Renal cortical epithelial cell (primary cell): ENCODE results near the gene ADGRD1. TPM values are rescaled to one million over a fixed set of nuclear protein-coding genes. Genes with fewer than 3 reads are reported as not detected.

Source experiments
- DNase-seq: peaks from one replicate; pipeline ENCODE4 v3.0.0-alpha.2; 2011; ENCODE audit warnings: low read depth
- total RNA-seq: library from RNA; depleted of rRNA; stranded (reverse); fragments of >200 nt; gene quantifications from 2 replicates; pipeline ENCODE4 v1.2.3, GENCODE V29; 2014

ADGRD1 gene
- total RNA-seq, 1 donor from 2014 or later = 0.05 TPM

GRCh38 chr12:131135786-131136538 lies 182.3 kb downstream of the ADGRD1 start:
- no peak for DNase-seq

DNA sequence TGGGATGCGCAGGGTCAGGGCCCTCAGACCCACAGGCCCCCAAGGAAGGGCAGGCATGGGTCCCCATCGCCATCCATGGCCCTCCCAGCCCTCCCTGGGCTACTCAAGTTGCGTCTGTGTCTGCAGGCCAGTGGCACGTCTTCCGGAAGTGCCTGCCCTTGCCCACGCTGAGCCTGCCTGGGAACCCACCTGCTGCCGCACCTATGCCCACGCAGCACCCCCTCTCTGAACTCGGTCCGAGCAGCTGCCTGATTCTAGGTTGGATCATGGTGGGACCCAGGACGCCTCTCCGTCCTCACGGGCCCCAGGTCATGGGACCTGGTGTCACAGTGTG lies 182.8 kb downstream of the ADGRD1 start:
- no peak for DNase-seq

- DNase-seq = no peak
These were observed 183.5 kb downstream of the ADGRD1 start for GRCh38 chr12:131137009-131137835.

- DNase-seq = peak; percentile 18
These were observed 184.3 kb downstream of the ADGRD1 start for GRCh38 chr12:131137836-131138637.

DNA sequence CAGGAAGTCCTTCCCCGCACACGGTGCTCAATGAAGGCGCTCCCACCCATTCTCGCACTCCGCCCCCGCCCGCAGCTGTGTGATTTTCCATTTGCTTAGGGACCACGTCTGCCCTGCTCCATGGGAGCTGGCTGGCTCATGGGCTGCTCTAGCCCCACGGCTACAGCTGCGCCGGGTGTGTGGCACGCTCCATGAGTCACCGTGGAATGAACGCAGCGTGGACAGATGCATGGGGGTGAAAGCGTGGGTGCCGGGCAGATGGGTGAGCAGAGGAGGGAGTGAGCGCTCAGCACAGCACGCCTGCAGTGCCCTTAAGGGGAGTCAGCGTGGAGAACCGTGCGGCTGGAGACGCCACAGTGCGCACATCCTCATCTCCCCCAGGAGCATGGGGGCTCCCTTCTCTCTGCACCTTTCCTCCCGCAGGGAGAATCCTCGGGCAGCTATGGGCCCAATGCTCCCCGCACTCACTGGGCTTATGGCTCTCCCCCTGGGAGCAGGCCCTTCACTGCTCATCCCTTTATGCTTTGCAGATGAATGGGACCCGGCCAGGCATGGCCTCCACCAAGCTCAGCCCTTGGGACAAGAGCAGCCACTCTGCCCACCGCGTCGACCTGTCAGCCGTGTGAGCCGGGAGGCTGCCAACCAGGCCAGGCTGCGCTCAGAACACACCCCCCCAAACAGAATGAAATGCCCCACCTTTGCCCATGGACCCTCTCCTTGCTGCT lies 185.1 kb downstream of the ADGRD1 start:
- no peak for DNase-seq

DNA sequence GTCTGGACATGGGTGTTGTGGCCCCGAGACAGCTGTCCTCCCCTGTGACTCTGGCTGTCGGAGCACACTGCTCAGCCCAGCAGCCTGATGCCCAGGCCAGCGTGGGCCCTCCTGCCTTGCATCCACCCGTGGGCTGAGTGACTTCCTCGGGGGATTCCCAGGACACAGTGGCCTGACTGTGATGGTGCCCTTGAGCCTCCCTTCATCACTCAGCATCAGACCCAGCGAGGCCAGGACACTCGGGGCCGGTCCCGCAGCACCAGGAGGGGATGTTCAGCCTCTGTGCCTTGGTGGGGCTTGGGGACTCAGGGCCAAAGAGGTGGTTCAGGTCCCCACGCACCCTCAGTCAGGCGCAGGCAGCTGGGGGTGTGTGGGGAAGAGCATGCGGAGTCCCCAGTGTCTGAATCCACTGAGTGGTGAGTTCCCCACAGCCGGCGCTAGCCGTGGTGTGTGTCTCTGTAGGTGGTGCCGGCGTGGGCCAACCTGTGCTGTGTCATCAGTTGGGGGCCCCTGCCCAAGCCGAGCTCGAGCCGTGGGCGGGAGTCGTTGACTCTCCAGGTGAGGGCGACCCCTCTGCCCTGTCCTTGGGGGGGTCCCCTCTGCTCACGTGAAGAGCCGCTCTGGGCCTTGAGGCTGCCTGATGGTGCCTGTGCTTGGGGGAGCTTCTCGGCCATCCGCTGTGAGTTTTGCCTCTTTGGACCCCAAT lies 185.8 kb downstream of the ADGRD1 start:
- no peak for DNase-seq

DNA sequence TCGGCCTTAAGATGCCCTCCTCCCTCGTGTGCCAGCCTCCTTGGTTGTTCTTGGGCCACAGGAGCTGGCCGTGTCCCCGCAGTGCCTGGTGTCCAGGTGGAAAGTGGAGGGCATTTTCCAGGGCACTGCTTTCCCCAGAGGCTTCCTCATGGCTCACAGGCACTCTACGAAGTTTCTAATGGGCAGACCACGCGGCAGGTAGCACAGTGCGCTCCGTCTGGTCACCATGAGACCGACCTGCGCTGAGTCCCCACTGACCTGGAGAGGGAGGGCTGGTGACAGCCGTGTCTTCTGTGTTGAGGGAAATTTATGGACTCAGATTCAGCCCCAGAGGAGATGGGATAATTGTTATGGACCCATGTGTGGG lies 186.3 kb downstream of the ADGRD1 start:
- no peak for DNase-seq

DNA sequence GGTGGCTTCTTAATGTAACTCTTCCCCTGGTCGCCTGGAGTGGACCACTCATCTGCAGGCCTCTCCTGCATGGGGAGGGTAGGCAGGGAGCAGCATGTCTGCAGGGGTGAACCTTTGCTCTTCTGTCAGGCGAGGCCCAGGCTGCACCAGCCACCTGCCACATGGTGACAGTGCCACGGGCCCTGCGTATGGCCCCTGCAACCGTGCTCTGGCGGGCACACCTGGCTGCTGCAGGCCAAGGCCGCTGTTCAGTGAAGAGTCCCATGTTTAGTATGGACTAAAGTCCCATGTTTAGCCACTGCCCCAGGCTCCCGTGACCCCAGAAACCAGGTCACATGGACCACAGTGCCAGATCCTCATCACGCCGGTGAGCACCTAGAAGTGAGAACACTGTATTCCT lies 187.0 kb downstream of the ADGRD1 start:
- DNase-seq = no peak

DNA sequence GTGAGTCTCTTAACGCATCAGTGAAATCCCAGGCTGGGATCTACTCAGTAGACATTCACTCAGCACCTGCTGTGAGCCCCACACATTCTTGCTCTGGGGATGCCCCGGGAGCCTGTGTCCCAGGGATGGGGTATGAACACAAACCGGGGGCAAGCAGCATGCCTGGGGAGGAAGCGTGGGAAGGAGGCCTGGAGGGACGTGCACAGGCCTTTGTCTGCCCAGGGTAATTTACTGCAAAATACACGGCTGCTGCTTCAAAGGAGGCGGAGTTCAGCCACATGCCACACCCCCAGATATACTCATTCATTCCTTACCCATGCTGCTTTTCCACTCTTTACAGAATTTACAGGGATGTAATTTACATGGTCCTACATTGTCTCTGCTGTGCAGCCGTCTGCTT lies 187.8 kb downstream of the ADGRD1 start:
- DNase-seq = no peak

- DNase-seq = no peak
These were observed 189.4 kb downstream of the ADGRD1 start for GRCh38 chr12:131142891-131143657.

DNA sequence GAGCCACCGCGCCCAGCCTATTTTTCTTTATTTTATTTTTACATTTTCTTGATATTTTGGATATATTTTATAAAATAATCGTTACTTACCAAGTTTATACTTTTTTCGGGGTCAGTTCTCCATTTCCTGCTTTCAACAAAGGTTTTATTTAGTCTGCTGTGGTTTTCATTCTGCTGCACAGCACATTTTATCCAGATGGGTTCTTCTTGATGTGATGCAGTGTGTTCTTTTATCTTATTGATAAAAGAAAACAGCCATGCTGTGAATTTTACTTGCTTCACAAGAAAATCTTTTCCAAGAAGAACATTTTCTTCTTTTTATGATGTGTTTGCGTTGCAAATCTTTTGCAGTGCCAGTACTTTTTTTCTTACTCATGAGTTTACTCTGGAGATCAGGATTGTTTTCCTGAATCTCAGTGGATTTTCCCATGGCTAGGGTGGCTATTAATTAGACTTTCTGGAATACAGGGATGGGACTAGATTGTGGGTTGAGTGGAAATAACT lies 192.5 kb downstream of the ADGRD1 start:
- no peak for DNase-seq

GRCh38 chr12:131147293-131147692 lies 193.6 kb downstream of the ADGRD1 start:
- DNase-seq = no peak

DNA sequence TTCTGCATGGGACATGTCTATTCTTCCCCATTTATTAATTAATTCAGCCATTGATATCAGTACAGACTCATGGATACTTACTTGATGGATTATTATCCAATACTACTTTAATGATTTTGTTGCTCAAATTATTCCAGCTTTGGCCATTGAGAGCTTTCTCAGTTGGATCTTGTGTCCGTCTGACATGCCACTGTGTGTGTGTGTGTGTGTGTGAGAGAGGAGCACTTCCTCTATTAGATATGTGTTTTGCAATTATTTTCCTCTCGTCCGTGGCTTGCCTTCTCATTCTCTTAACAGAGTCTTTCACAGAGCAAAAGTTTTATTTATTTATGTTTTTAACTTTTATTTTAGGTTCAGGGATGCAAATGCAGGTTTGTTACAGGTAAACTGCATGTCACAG lies 194.2 kb downstream of the ADGRD1 start:
- no peak for DNase-seq

GRCh38 chr12:131151558-131152345 lies 198.0 kb downstream of the ADGRD1 start:
- DNase-seq = no peak

- no peak for DNase-seq
These were observed 198.9 kb downstream of the ADGRD1 start for GRCh38 chr12:131152587-131152986.

DNA sequence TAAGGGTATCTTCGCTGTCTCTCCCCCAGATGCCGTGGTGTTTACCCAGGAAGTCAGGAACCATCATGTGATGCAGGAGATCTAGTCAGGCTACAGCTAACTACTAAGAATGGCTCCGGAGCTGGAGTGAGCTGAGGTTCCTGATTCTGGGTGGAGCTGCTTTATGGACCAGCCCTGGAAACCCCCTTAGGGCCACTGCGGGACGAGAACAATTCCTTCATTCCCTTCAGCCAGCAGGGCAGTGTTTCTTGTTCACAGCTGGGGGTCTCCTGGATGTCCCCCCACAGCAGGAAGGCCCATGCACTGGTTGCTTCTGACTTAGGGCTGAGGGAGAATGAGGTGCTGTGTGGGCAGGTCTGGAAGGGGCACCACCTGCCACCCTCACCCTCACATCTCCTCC lies 199.3 kb downstream of the ADGRD1 start:
- no peak for DNase-seq

DNA sequence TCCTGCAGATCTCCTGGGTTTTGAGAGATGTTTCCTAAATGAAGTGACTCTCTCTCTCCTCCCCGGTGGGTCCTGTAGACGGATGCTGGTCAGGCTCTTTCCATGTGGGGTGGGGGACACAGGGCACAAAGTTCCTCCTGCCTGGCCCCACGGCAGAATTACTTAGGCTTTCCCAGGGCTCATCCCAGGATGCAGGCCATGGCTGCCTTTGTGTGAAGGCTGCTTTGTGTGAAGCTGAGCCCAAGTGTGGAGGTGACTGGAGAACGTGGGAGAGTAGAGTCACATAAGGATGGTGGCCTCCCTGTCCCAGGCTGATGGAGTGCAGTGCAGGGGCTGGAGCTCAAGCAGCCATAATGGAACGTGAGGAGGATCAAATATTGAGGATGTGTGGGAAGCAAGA lies 200.2 kb downstream of the ADGRD1 start:
- no peak for DNase-seq

- no peak for DNase-seq
These were observed 201.4 kb downstream of the ADGRD1 start for GRCh38 chr12:131155131-131155530.

- no peak for DNase-seq
These were observed 204.0 kb downstream of the ADGRD1 start for GRCh38 chr12:131157743-131158142.
